Endothelial cell (in vitro differentiated cells): ENCODE measurements around the gene MRPL39. TPM values are rescaled to one million over a fixed set of nuclear protein-coding genes. Genes with fewer than 3 reads are reported as not detected.
A peak's percentile ranks its signal among the peaks of the same experiment; 100 is the strongest.

Experiments used
- DNase-seq: peaks from one replicate; pipeline ENCODE4 v3.0.0; 2021; ENCODE audit warnings: low spot score
- H3K27ac Mint-ChIP-seq: one replicate; pipeline ENCODE4 v1.8.0; 2021; ENCODE audit warnings: mixed read lengths, inconsistent platforms; ENCODE audit not compliant: unreplicated experiment
- H3K27me3 Mint-ChIP-seq: one replicate; pipeline ENCODE4 v1.8.0; 2021; ENCODE audit warnings: mild to moderate bottlenecking, moderate library complexity, mixed read lengths, inconsistent platforms; ENCODE audit not compliant: unreplicated experiment
- H3K36me3 Mint-ChIP-seq: one replicate; pipeline ENCODE4 v1.8.0; 2021; ENCODE audit warnings: mild to moderate bottlenecking, low read depth, mixed read lengths, inconsistent platforms; ENCODE audit not compliant: unreplicated experiment
- H3K4me1 Mint-ChIP-seq: one replicate; pipeline ENCODE4 v1.8.0; 2021; ENCODE audit warnings: mild to moderate bottlenecking, mixed read lengths, inconsistent platforms; ENCODE audit not compliant: unreplicated experiment
- H3K4me3 Mint-ChIP-seq: one replicate; pipeline ENCODE4 v1.8.0; 2021; ENCODE audit warnings: mild to moderate bottlenecking, mixed read lengths, inconsistent platforms; ENCODE audit not compliant: unreplicated experiment
- H3K9me3 Mint-ChIP-seq: one replicate; pipeline ENCODE4 v1.8.0; 2021; ENCODE audit warnings: mixed read lengths, inconsistent platforms; ENCODE audit not compliant: unreplicated experiment
- CTCF ChIP-seq: fragments of 200-600 bp; sonication (generic); IDR thresholded peaks from one replicate; pipeline ENCODE4 v1.5.0; 2021; ENCODE audit warnings: antibody characterized with exemption; ENCODE audit not compliant: unreplicated experiment
- total RNA-seq: library from RNA; stranded (reverse); fragmentation: NEBNext Ultra II Directional; extraction: Animal tissue kit (Norgen Biotek cat#: 25700); gene quantifications from one replicate; pipeline ENCODE4 v1.2.1, GENCODE V29; 2021; ENCODE audit not compliant: unreplicated experiment

MRPL39 gene
- total RNA-seq, 1 donor from 2014 or later, result 25.0 TPM

DNA sequence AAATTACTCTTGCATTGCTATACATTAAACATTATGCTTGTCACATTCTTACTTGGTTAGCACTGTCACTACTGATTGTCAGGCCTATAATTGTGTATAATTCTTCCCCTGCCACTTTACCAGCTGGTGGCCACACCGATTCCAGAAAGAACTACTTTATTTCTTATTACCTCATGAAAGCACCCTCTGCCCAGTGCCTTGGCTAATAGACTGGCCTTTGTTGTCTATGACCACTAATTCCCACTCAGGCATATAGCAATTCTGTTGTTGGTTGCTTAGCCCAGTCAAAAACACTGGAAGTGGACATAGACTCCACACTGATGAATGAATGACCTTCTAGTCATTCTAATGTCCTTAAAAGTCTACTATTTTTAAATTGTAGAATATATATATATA lies 35.6 kb downstream of the MRPL39 start:
- Mint-ChIP-seq H3K27ac (no peak overlapping the region), H3K4me3 (no peak overlapping the region), H3K27me3 (no peaks in the 10 kb centered on the region), H3K36me3 (no peaks in the 10 kb centered on the region), H3K9me3 (no peaks in the 10 kb centered on the region), H3K4me1 (peaks cover 13% of the 10 kb centered on the region)
- TF ChIP-seq CTCF, result no peak
- DNase-seq, result no peak

DNA sequence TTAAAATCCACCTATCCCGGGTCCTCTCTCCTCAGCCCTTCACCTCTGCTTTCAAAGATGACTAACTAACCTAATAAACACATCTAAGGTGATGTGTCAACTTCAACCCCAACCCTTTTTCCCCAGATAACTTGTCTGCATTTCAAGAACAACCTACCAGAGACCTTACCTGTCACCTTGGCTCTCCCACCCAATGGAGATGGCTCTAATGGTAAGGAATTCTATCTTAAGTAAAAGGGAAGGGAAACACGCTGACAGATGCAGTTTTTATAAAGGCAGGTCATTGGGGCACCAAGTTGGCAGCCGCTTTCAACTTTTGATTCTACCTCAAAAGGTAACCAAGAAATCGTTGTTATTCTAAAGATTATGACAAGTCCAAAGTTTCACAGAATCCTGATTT lies 37.6 kb downstream of the MRPL39 start:
- Mint-ChIP-seq H3K27me3 (no peaks in the 10 kb centered on the region), H3K9me3 (no peaks in the 10 kb centered on the region), H3K27ac (no peak overlapping the region), H3K36me3 (no peaks in the 10 kb centered on the region), H3K4me1 (peaks cover 13% of the 10 kb centered on the region), H3K4me3 (no peak overlapping the region)
- no peak for TF ChIP-seq CTCF
- DNase-seq, result no peak

DNA sequence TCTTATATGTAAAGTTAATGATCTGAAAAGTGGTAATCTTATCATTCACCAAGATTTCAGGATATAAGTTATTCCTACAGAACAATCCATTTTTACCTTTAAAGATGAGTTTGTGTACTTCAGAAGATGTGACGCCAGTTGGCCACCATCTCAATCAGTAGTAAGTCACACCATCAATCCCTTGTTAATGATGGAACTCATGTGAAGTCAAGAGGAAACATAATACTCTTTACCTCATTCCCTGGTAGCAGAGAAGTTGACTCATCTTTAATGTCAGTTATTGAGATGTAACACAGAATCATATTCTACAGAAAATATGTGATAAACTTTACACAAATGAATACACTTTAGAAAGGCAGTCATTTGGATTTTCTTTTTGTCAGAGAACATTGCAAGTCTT lies 38.2 kb downstream of the MRPL39 start:
- Mint-ChIP-seq H3K9me3 (no peaks in the 10 kb centered on the region), H3K27me3 (no peaks in the 10 kb centered on the region), H3K27ac (no peak overlapping the region), H3K4me1 (peaks cover 12% of the 10 kb centered on the region), H3K36me3 (no peaks in the 10 kb centered on the region), H3K4me3 (no peak overlapping the region)
- TF ChIP-seq CTCF, result no peak
- DNase-seq, result no peak

- no peak for TF ChIP-seq CTCF
- H3K4me1 Mint-ChIP-seq, result peaks cover 8% of the 10 kb centered on the region
- no peak overlapping the region for H3K4me3 Mint-ChIP-seq
- no peaks in the 10 kb centered on the region for H3K9me3 Mint-ChIP-seq
- no peaks in the 10 kb centered on the region for H3K36me3 Mint-ChIP-seq
- H3K27me3 Mint-ChIP-seq, result no peaks in the 10 kb centered on the region
- peak overlapping the region; percentile 88 for H3K27ac Mint-ChIP-seq
- DNase-seq, result peak; percentile 39
Measured at GRCh38 chr21:25568246-25568645, 39.0 kb downstream of the MRPL39 start.

GRCh38 chr21:25567472-25567871 lies 39.8 kb downstream of the MRPL39 start:
- peaks cover under 1% of the 10 kb centered on the region for H3K27me3 Mint-ChIP-seq
- H3K4me3 Mint-ChIP-seq, result no peak overlapping the region

More at GRCh38 chr21:25567472-25567871, 39.8 kb downstream of the MRPL39 start:
- TF ChIP-seq CTCF, result no peak
- Mint-ChIP-seq H3K4me1 (peaks cover 8% of the 10 kb centered on the region), H3K9me3 (no peaks in the 10 kb centered on the region), H3K36me3 (no peaks in the 10 kb centered on the region), H3K27ac (no peak overlapping the region)
- no peak for DNase-seq
